ENCODE results near the gene CCDC171. TPM values are rescaled to one million over a fixed set of nuclear protein-coding genes. Genes with fewer than 3 reads are reported as not detected.

Gene CCDC171
- total and polyA plus RNA-seq, 5 donors from 2014 or later, result 0.05 to 1.1 (median 0.29) TPM

- Mint-ChIP-seq H3K27ac (no peak overlapping the region), H3K4me1 (no peaks in the 10 kb centered on the region), H3K4me3 (no peak overlapping the region), H3K36me3 (no peaks in the 10 kb centered on the region), H3K9me3 (peaks cover 0 to 8% (median 2%) of the 10 kb centered on the region in 7 donors), H3K27me3 (no peaks in the 10 kb centered on the region)
- DNase-seq, result no peak
- ATAC-seq (ENCODE audit: low read depth in 2 of 2), result no peak
- Histone ChIP-seq H3K36me3 (ENCODE audit: control insufficient read depth, insufficient read depth, low read length) (no peaks in the 10 kb centered on the region), H3K27ac (ENCODE audit: insufficient read depth, low read length, poor library complexity, severe bottlenecking) (no peak overlapping the region), H3K4me3 (ENCODE audit: low read depth, low read length) (no peak overlapping the region), H3K4me1 (ENCODE audit: control insufficient read depth, insufficient read depth, low read length, poor library complexity, severe bottlenecking) (no peaks in the 10 kb centered on the region), H3K27me3 (ENCODE audit: control insufficient read depth, insufficient read depth, low read length) (no peaks in the 10 kb centered on the region), H3K9me3 (ENCODE audit: control insufficient read depth in 2 of 2, low read length in 2 of 2) (no peaks in the 10 kb centered on the region)
Observed at GRCh38 chr9:16003785-16004184, 450.9 kb downstream of the CCDC171 start.

- Mint-ChIP-seq H3K36me3 (no peaks in the 10 kb centered on the region), H3K4me3 (no peak overlapping the region), H3K27me3 (no peaks in the 10 kb centered on the region), H3K27ac (no peak overlapping the region), H3K9me3 (peaks cover 0 to 8% (median 2%) of the 10 kb centered on the region in 7 donors), H3K4me1 (no peaks in the 10 kb centered on the region)
- DNase-seq (no peak), ATAC-seq (ENCODE audit: low read depth in 2 of 2) (no peak)
- no peaks in the 10 kb centered on the region for H3K27me3 ChIP-seq (ENCODE audit: control insufficient read depth, insufficient read depth, low read length)
- no peak overlapping the region for H3K4me3 ChIP-seq (ENCODE audit: low read depth, low read length)
- no peaks in the 10 kb centered on the region for H3K36me3 ChIP-seq (ENCODE audit: control insufficient read depth, insufficient read depth, low read length)
- no peak overlapping the region for H3K27ac ChIP-seq (ENCODE audit: insufficient read depth, low read length, poor library complexity, severe bottlenecking)
- H3K9me3 ChIP-seq (ENCODE audit: control insufficient read depth in 2 of 2, low read length in 2 of 2), result no peaks in the 10 kb centered on the region
- H3K4me1 ChIP-seq (ENCODE audit: control insufficient read depth, insufficient read depth, low read length, poor library complexity, severe bottlenecking), result no peaks in the 10 kb centered on the region
Observed at GRCh38 chr9:16004613-16005012, 451.8 kb downstream of the CCDC171 start.

- no peaks in the 10 kb centered on the region for H3K36me3 ChIP-seq (ENCODE audit: control insufficient read depth, insufficient read depth, low read length)
- H3K4me3 Mint-ChIP-seq, result no peak overlapping the region
- DNase-seq (no peak), ATAC-seq (ENCODE audit: low read depth in 2 of 2) (no peak)
- H3K36me3 Mint-ChIP-seq, result no peaks in the 10 kb centered on the region
- no peak overlapping the region for H3K27ac ChIP-seq (ENCODE audit: insufficient read depth, low read length, poor library complexity, severe bottlenecking)
- no peaks in the 10 kb centered on the region for H3K9me3 ChIP-seq (ENCODE audit: control insufficient read depth in 2 of 2, low read length in 2 of 2)
- H3K27ac Mint-ChIP-seq, result peak overlapping the region in 1 of 3 donors; percentile 70
- H3K27me3 Mint-ChIP-seq, result no peaks in the 10 kb centered on the region
- H3K4me1 ChIP-seq (ENCODE audit: control insufficient read depth, insufficient read depth, low read length, poor library complexity, severe bottlenecking), result no peaks in the 10 kb centered on the region
- H3K4me3 ChIP-seq (ENCODE audit: low read depth, low read length), result no peak overlapping the region
- H3K27me3 ChIP-seq (ENCODE audit: control insufficient read depth, insufficient read depth, low read length), result no peaks in the 10 kb centered on the region
- H3K9me3 Mint-ChIP-seq, result peaks cover 3 to 11% (median 5%) of the 10 kb centered on the region in 7 donors
- no peaks in the 10 kb centered on the region for H3K4me1 Mint-ChIP-seq
Observed at GRCh38 chr9:16010221-16010620, 457.4 kb downstream of the CCDC171 start.

GRCh38 chr9:16012621-16013020, 459.8 kb downstream of the CCDC171 start:
- Histone ChIP-seq H3K36me3 (ENCODE audit: control insufficient read depth, insufficient read depth, low read length) (no peaks in the 10 kb centered on the region), H3K27me3 (ENCODE audit: control insufficient read depth, insufficient read depth, low read length) (no peaks in the 10 kb centered on the region), H3K27ac (ENCODE audit: insufficient read depth, low read length, poor library complexity, severe bottlenecking) (no peak overlapping the region), H3K4me3 (ENCODE audit: low read depth, low read length) (no peak overlapping the region), H3K9me3 (ENCODE audit: control insufficient read depth in 2 of 2, low read length in 2 of 2) (peaks cover 0 to 1% of the 10 kb centered on the region in 2 experiments), H3K4me1 (ENCODE audit: control insufficient read depth, insufficient read depth, low read length, poor library complexity, severe bottlenecking) (no peaks in the 10 kb centered on the region)
- Mint-ChIP-seq H3K9me3 (peaks cover 3 to 11% (median 6%) of the 10 kb centered on the region in 7 donors), H3K27ac (no peak overlapping the region), H3K36me3 (no peaks in the 10 kb centered on the region), H3K4me3 (no peak overlapping the region), H3K27me3 (no peaks in the 10 kb centered on the region), H3K4me1 (no peaks in the 10 kb centered on the region)
- ATAC-seq (ENCODE audit: low read depth in 2 of 2) (no peak), DNase-seq (no peak)

- ATAC-seq (ENCODE audit: low read depth in 2 of 2), result no peak
- Mint-ChIP-seq H3K36me3 (no peaks in the 10 kb centered on the region), H3K27me3 (no peaks in the 10 kb centered on the region), H3K4me1 (no peaks in the 10 kb centered on the region), H3K9me3 (peaks cover 2 to 11% (median 7%) of the 10 kb centered on the region in 7 donors), H3K27ac (no peak overlapping the region), H3K4me3 (no peak overlapping the region)
- H3K27ac ChIP-seq (ENCODE audit: insufficient read depth, low read length, poor library complexity, severe bottlenecking), result no peak overlapping the region
- H3K4me1 ChIP-seq (ENCODE audit: control insufficient read depth, insufficient read depth, low read length, poor library complexity, severe bottlenecking), result no peaks in the 10 kb centered on the region
- no peak for DNase-seq
- H3K4me3 ChIP-seq (ENCODE audit: low read depth, low read length), result no peak overlapping the region
- peaks cover 5 to 6% of the 10 kb centered on the region in 2 experiments for H3K9me3 ChIP-seq (ENCODE audit: control insufficient read depth in 2 of 2, low read length in 2 of 2)
- H3K36me3 ChIP-seq (ENCODE audit: control insufficient read depth, insufficient read depth, low read length), result no peaks in the 10 kb centered on the region
- no peaks in the 10 kb centered on the region for H3K27me3 ChIP-seq (ENCODE audit: control insufficient read depth, insufficient read depth, low read length)
Observed at GRCh38 chr9:16013366-16013765, 460.5 kb downstream of the CCDC171 start.

- ATAC-seq (ENCODE audit: low read depth in 2 of 2), result no peak
- Histone ChIP-seq H3K36me3 (ENCODE audit: control insufficient read depth, insufficient read depth, low read length) (no peaks in the 10 kb centered on the region), H3K4me3 (ENCODE audit: low read depth, low read length) (no peak overlapping the region), H3K27ac (ENCODE audit: insufficient read depth, low read length, poor library complexity, severe bottlenecking) (no peak overlapping the region), H3K4me1 (ENCODE audit: control insufficient read depth, insufficient read depth, low read length, poor library complexity, severe bottlenecking) (no peaks in the 10 kb centered on the region), H3K27me3 (ENCODE audit: control insufficient read depth, insufficient read depth, low read length) (no peaks in the 10 kb centered on the region), H3K9me3 (ENCODE audit: control insufficient read depth in 2 of 2, low read length in 2 of 2) (peaks cover 5 to 10% of the 10 kb centered on the region in 2 experiments)
- Mint-ChIP-seq H3K9me3 (peaks cover 2 to 11% (median 5%) of the 10 kb centered on the region in 7 donors), H3K4me3 (no peak overlapping the region), H3K4me1 (no peaks in the 10 kb centered on the region), H3K36me3 (no peaks in the 10 kb centered on the region), H3K27ac (no peak overlapping the region), H3K27me3 (no peaks in the 10 kb centered on the region)
- no peak for DNase-seq
Observed at GRCh38 chr9:16013826-16014225, 461.0 kb downstream of the CCDC171 start.

GRCh38 chr9:16022228-16022627, 469.4 kb downstream of the CCDC171 start:
- H3K4me1 Mint-ChIP-seq, result no peaks in the 10 kb centered on the region

GRCh38 chr9:16023446-16023845, 470.6 kb downstream of the CCDC171 start:
- DNase-seq (no peak), ATAC-seq (ENCODE audit: low read depth in 2 of 2) (no peak)
- Mint-ChIP-seq H3K36me3 (no peaks in the 10 kb centered on the region), H3K27me3 (no peaks in the 10 kb centered on the region), H3K4me1 (no peaks in the 10 kb centered on the region), H3K4me3 (no peak overlapping the region), H3K27ac (no peak overlapping the region), H3K9me3 (peaks cover 0 to 10% (median 3%) of the 10 kb centered on the region in 7 donors)
- no peak overlapping the region for H3K27ac ChIP-seq (ENCODE audit: insufficient read depth, low read length, poor library complexity, severe bottlenecking)
- no peaks in the 10 kb centered on the region for H3K4me1 ChIP-seq (ENCODE audit: control insufficient read depth, insufficient read depth, low read length, poor library complexity, severe bottlenecking)
- no peaks in the 10 kb centered on the region for H3K36me3 ChIP-seq (ENCODE audit: control insufficient read depth, insufficient read depth, low read length)
- H3K9me3 ChIP-seq (ENCODE audit: control insufficient read depth in 2 of 2, low read length in 2 of 2), result peaks cover 0 to 4% of the 10 kb centered on the region in 2 experiments
- no peak overlapping the region for H3K4me3 ChIP-seq (ENCODE audit: low read depth, low read length)
- no peaks in the 10 kb centered on the region for H3K27me3 ChIP-seq (ENCODE audit: control insufficient read depth, insufficient read depth, low read length)

More at GRCh38 chr9:16022228-16022627, 469.4 kb downstream of the CCDC171 start:
- H3K27me3 ChIP-seq (ENCODE audit: control insufficient read depth, insufficient read depth, low read length), result no peaks in the 10 kb centered on the region
- Mint-ChIP-seq H3K36me3 (no peaks in the 10 kb centered on the region), H3K27me3 (no peaks in the 10 kb centered on the region), H3K4me3 (no peak overlapping the region), H3K27ac (no peak overlapping the region), H3K9me3 (peaks cover 0 to 16% (median 3%) of the 10 kb centered on the region in 7 donors)
- H3K4me1 ChIP-seq (ENCODE audit: control insufficient read depth, insufficient read depth, low read length, poor library complexity, severe bottlenecking), result no peaks in the 10 kb centered on the region
- no peak for DNase-seq
- no peak for ATAC-seq (ENCODE audit: low read depth in 2 of 2)
- H3K4me3 ChIP-seq (ENCODE audit: low read depth, low read length), result no peak overlapping the region
- peaks cover 5 to 10% of the 10 kb centered on the region in 2 experiments for H3K9me3 ChIP-seq (ENCODE audit: control insufficient read depth in 2 of 2, low read length in 2 of 2)
- no peak overlapping the region for H3K27ac ChIP-seq (ENCODE audit: insufficient read depth, low read length, poor library complexity, severe bottlenecking)
- H3K36me3 ChIP-seq (ENCODE audit: control insufficient read depth, insufficient read depth, low read length), result no peaks in the 10 kb centered on the region

Data from CD4-positive, CD25-positive, alpha-beta regulatory T cell (primary cell).